ENCODE measurements around the gene NPAS3.

NPAS3 gene

GRCh38 chr14:32940711-32941667 is 2.3 kb downstream of the NPAS3 start:
- DNase-seq, result no peak

GRCh38 chr14:32941668-32942065 is 3.0 kb downstream of the NPAS3 start:
- DNase-seq, result no peak

- no peak for DNase-seq
These were observed 8.4 kb downstream of the NPAS3 start for GRCh38 chr14:32947081-32947480.

GRCh38 chr14:32947792-32948191 is 9.1 kb downstream of the NPAS3 start:
- no peak for DNase-seq

GRCh38 chr14:32950584-32950983 is 11.9 kb downstream of the NPAS3 start:
- DNase-seq, result no peak

- DNase-seq, result no peak
These were observed 28.7 kb downstream of the NPAS3 start for GRCh38 chr14:32967421-32967820.

- no peak for DNase-seq
These were observed 30.4 kb downstream of the NPAS3 start for GRCh38 chr14:32968972-32969544.

GRCh38 chr14:32977913-32978312 is 39.2 kb downstream of the NPAS3 start:
- no peak for DNase-seq

GRCh38 chr14:32978691-32979255 is 40.1 kb downstream of the NPAS3 start:
- no peak for DNase-seq

GRCh38 chr14:32980178-32980901 is 41.7 kb downstream of the NPAS3 start:
- no peak for DNase-seq

- DNase-seq, result no peak
These were observed 42.3 kb downstream of the NPAS3 start for GRCh38 chr14:32980902-32981501.

- no peak for DNase-seq
These were observed 45.7 kb downstream of the NPAS3 start for GRCh38 chr14:32984241-32984930.

- no peak for DNase-seq
These were observed 47.2 kb downstream of the NPAS3 start for GRCh38 chr14:32985866-32986265.

GRCh38 chr14:32986791-32987540 is 48.3 kb downstream of the NPAS3 start:
- no peak for DNase-seq

GRCh38 chr14:32991691-32992090 is 53.0 kb downstream of the NPAS3 start:
- DNase-seq, result no peak

- no peak for DNase-seq
These were observed 55.2 kb downstream of the NPAS3 start for GRCh38 chr14:32993921-32994320.

- DNase-seq, result no peak
These were observed 57.7 kb downstream of the NPAS3 start for GRCh38 chr14:32996343-32996742.

GRCh38 chr14:32998433-32998832 is 59.8 kb downstream of the NPAS3 start:
- DNase-seq, result no peak

- DNase-seq, result no peak
These were observed 71.0 kb downstream of the NPAS3 start for GRCh38 chr14:33009673-33010072.

- DNase-seq, result no peak
These were observed 71.8 kb downstream of the NPAS3 start for GRCh38 chr14:33010495-33010894.

- DNase-seq, result no peak
These were observed 76.0 kb downstream of the NPAS3 start for GRCh38 chr14:33014710-33015109.

GRCh38 chr14:33016613-33017012 is 77.9 kb downstream of the NPAS3 start:
- no peak for DNase-seq

All from activated CD4-positive, alpha-beta T cell treated with anti-CD3 and anti-CD28 coated beads, Interleukin-2, amount 50 U/mL, for 16 hours (primary cell).